Liver (tissue), 9 donors: Measurements from ENCODE around the gene WWOX. TPM values are rescaled to one million over a fixed set of nuclear protein-coding genes. Genes with fewer than 3 reads are reported as not detected.

Experiments
- DNase-seq: peaks from one replicate; pipeline ENCODE4 v3.0.0-alpha.2; 2017; ENCODE audit warnings: low spot score
- H3K27ac ChIP-seq, 2 donors: one replicate each; pipeline ENCODE4 v1.7.0; 2013; ENCODE audit warnings: inconsistent platforms in 2 of 2, low read length in 2 of 2, control low read depth in 1 of 2, low read depth in 1 of 2, mild to moderate bottlenecking in 1 of 2
- H3K27me3 ChIP-seq, 4 donors: one replicate each; pipeline versions ENCODE4 v1.6.1 to v1.7.0; 2013; ENCODE audit warnings: low read length in 3 of 4, inconsistent platforms in 1 of 4, mild to moderate bottlenecking in 1 of 4, moderate library complexity in 1 of 4; ENCODE audit not compliant: control insufficient read depth in 4 of 4, insufficient read depth in 4 of 4
- H3K36me3 ChIP-seq, 4 donors: one replicate each; pipeline versions ENCODE4 v1.6.1 to v1.7.0; 2013; ENCODE audit warnings: low read length in 3 of 4, mild to moderate bottlenecking in 3 of 4, low read depth in 1 of 4, moderate library complexity in 1 of 4; ENCODE audit not compliant: control insufficient read depth in 4 of 4, insufficient read depth in 3 of 4
- H3K4me1 ChIP-seq, 4 donors: one replicate each; pipeline versions ENCODE4 v1.6.1 to v1.7.0; 2013; ENCODE audit warnings: low read length in 3 of 4, mild to moderate bottlenecking in 3 of 4, moderate library complexity in 1 of 4; ENCODE audit not compliant: control insufficient read depth in 4 of 4, insufficient read depth in 4 of 4
- H3K4me3 ChIP-seq, 3 donors: one replicate each; pipeline versions ENCODE4 v1.6.1 to v1.7.0; 2013; ENCODE audit warnings: low read length in 3 of 3, control low read depth in 1 of 3, low read depth in 1 of 3, mild to moderate bottlenecking in 1 of 3
- H3K9ac ChIP-seq, 2 donors: one replicate each; pipeline ENCODE4 v1.7.0; 2013; ENCODE audit warnings: low read length in 2 of 2, mild to moderate bottlenecking in 2 of 2, moderate library complexity in 2 of 2, control low read depth in 1 of 2, low read depth in 1 of 2
- H3K9me3 ChIP-seq, 4 donors: one replicate each; pipeline versions ENCODE4 v1.6.1 to v1.7.0; 2013; ENCODE audit warnings: low read length in 3 of 4; ENCODE audit not compliant: control insufficient read depth in 4 of 4
- EGR1 ChIP-seq, 2 donors: IDR thresholded peaks; 2 replicates each; pipeline ENCODE4 v1.6.1; 2016 to 2018; ENCODE audit warnings: antibody characterized with exemption in 2 of 2, low read depth in 2 of 2
- FOXA1 ChIP-seq: IDR thresholded peaks from 2 replicates; pipeline ENCODE4 v1.6.1; 2016; ENCODE audit warnings: antibody characterized with exemption
- FOXA2 ChIP-seq: IDR thresholded peaks from 2 replicates; pipeline ENCODE4 v1.6.1; 2016; ENCODE audit warnings: antibody characterized with exemption
- GABPA ChIP-seq, 2 donors: IDR thresholded peaks in 1 of 2; conservative IDR thresholded peaks in 1 of 2; 2 replicates each; pipeline ENCODE4 v1.6.1; 2016; ENCODE audit warnings: antibody characterized with exemption in 2 of 2, mild to moderate bottlenecking in 1 of 2, moderate library complexity in 1 of 2
- HNF4A ChIP-seq, 2 donors: conservative IDR thresholded peaks; 2 replicates each; pipeline ENCODE4 v1.6.1; 2016; ENCODE audit warnings: antibody characterized with exemption in 2 of 2, mild to moderate bottlenecking in 2 of 2
- HNF4G ChIP-seq: IDR thresholded peaks from 2 replicates; pipeline ENCODE4 v1.6.1; 2016; ENCODE audit warnings: antibody characterized with exemption
- JUND ChIP-seq, 2 donors: IDR thresholded peaks; 2 replicates each; pipeline ENCODE4 v1.6.1; 2016; ENCODE audit warnings: antibody characterized with exemption in 2 of 2
- NR2F2 ChIP-seq: IDR thresholded peaks from 2 replicates; pipeline ENCODE4 v1.6.1; 2016; ENCODE audit warnings: antibody characterized with exemption
- RAD21 ChIP-seq, 2 donors: IDR thresholded peaks; 2 replicates each; pipeline ENCODE4 v1.6.1; 2016; ENCODE audit warnings: antibody characterized with exemption in 2 of 2, mild to moderate bottlenecking in 2 of 2
- RXRA ChIP-seq, 2 donors: IDR thresholded peaks; 2 replicates each; pipeline ENCODE4 v1.6.1; 2017 to 2018; ENCODE audit warnings: antibody characterized with exemption in 2 of 2, mild to moderate bottlenecking in 1 of 2
- TAF1 ChIP-seq: conservative IDR thresholded peaks from 2 replicates; pipeline ENCODE4 v1.6.1; 2016; ENCODE audit warnings: antibody characterized with exemption, mild to moderate bottlenecking
- WGBS: extraction: QIAGEN DNeasy Blood & Tissue Kit; methylation state at CpG from one replicate; pipeline ENCODE4 v1.1.7; 2013; 5-methylcytosine and 5-hydroxymethylcytosine counted together
- polyA plus RNA-seq, 2 donors: library from polyadenylated mRNA; stranded (reverse) in 1 of 2; unstranded in 1 of 2; fragments of 200-250 nt in 1 of 2; fragments of >200 nt in 1 of 2; fragmentation: Nextera tagmentation in 1 of 2; extraction: Ambion mirVana in 1 of 2; gene quantifications; one replicate each; pipeline versions ENCODE4 v1.2.1 to v1.2.3, GENCODE V29; 2013 to 2015
- total RNA-seq, 2 donors: library from RNA; depleted of rRNA; stranded (reverse); fragments of >200 nt; gene quantifications; one replicate each; pipeline ENCODE4 v1.2.3, GENCODE V29; 2014
- TF ChIP-seq, protein P1 (sequence below): IDR thresholded peaks from 2 replicates; pipeline ENCODE4 v1.6.1; 2016; ENCODE audit warnings: antibody characterized with exemption
- TF ChIP-seq, protein P2 (sequence below): IDR thresholded peaks from 2 replicates; pipeline ENCODE4 v1.6.1; 2016; ENCODE audit warnings: antibody characterized with exemption
- TF ChIP-seq, protein P3 (sequence below): IDR thresholded peaks from 2 replicates; pipeline ENCODE4 v1.6.1; 2016; ENCODE audit warnings: antibody characterized with exemption, mild to moderate bottlenecking
- TF ChIP-seq, protein P4 (sequence below): IDR thresholded peaks from 2 replicates; pipeline ENCODE4 v1.6.1; 2016; ENCODE audit warnings: antibody characterized with exemption
- TF ChIP-seq, protein P5 (sequence below): fragments of 150-350 bp; IDR thresholded peaks from 2 replicates; pipeline ENCODE4 v1.5.1; 2017; ENCODE audit warnings: improper control_type of control experiment, low read depth, low read length; ENCODE audit not compliant: missing input control
- donor health status: healthy.
- donor health status: healthy.
- donor health status: healthy.
- donor health status: healthy.
- donor health status: healthy.

The WWOX gene
- total and polyA plus RNA-seq, 4 donors = 9.8 to 46.0 (median 15.3) TPM

DNA sequence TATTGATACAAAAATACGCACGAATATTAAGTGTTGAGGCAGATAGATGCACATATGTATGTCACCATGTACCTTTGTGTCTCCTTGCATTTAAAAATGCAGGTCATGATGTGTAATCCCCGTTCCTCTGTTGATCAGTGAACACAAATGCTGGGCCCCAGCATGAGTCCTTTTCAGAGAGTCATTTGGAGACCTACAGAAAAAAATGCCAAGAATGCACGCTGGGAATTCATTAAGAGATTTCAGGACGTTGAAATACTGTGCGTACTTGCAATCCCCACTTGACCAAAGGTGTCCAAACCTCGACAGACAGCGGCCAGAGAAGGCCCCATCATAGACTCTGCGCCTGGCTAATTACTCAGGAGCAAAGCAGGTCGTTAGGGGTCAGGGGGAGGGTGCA lies 1005.1 kb downstream of the WWOX start:
- WGBS = 87% methylated on average over 10 of the region's 10 CpGs
- no peaks in the 10 kb centered on the region for H3K9me3 ChIP-seq
- H3K4me3 ChIP-seq = no peak overlapping the region
- no peaks in the 10 kb centered on the region for H3K27me3 ChIP-seq
- no peak for DNase-seq
- no peaks in the 10 kb centered on the region for H3K36me3 ChIP-seq
- H3K4me1 ChIP-seq = no peaks in the 10 kb centered on the region
- no peak overlapping the region for H3K9ac ChIP-seq
- TF ChIP-seq GABPA (IDR thresholded peaks at IDR 0.05 in 1 of 2, conservative IDR thresholded peaks at IDR 0.05 in 1 of 2) (no peak), NR2F2 (no peak), TAF1 (no peak), JUND (IDR thresholded peaks at IDR 0.05) (no peak), EGR1 (IDR thresholded peaks at IDR 0.05; ENCODE audit: low read depth in 2 of 2) (no peak), RAD21 (IDR thresholded peaks at IDR 0.05) (no peak), RXRA (IDR thresholded peaks at IDR 0.05) (no peak), HNF4G (no peak), FOXA2 (no peak), HNF4A (conservative IDR thresholded peaks at IDR 0.05) (no peak), FOXA1 (no peak)
- TF ChIP-seq, protein P1, sequence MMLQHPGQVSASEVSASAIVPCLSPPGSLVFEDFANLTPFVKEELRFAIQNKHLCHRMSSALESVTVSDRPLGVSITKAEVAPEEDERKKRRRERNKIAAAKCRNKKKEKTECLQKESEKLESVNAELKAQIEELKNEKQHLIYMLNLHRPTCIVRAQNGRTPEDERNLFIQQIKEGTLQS = no peak
- TF ChIP-seq, protein P2, sequence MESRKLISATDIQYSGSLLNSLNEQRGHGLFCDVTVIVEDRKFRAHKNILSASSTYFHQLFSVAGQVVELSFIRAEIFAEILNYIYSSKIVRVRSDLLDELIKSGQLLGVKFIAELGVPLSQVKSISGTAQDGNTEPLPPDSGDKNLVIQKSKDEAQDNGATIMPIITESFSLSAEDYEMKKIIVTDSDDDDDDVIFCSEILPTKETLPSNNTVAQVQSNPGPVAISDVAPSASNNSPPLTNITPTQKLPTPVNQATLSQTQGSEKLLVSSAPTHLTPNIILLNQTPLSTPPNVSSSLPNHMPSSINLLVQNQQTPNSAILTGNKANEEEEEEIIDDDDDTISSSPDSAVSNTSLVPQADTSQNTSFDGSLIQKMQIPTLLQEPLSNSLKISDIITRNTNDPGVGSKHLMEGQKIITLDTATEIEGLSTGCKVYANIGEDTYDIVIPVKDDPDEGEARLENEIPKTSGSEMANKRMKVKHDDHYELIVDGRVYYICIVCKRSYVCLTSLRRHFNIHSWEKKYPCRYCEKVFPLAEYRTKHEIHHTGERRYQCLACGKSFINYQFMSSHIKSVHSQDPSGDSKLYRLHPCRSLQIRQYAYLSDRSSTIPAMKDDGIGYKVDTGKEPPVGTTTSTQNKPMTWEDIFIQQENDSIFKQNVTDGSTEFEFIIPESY = no peak
- TF ChIP-seq, protein P3, sequence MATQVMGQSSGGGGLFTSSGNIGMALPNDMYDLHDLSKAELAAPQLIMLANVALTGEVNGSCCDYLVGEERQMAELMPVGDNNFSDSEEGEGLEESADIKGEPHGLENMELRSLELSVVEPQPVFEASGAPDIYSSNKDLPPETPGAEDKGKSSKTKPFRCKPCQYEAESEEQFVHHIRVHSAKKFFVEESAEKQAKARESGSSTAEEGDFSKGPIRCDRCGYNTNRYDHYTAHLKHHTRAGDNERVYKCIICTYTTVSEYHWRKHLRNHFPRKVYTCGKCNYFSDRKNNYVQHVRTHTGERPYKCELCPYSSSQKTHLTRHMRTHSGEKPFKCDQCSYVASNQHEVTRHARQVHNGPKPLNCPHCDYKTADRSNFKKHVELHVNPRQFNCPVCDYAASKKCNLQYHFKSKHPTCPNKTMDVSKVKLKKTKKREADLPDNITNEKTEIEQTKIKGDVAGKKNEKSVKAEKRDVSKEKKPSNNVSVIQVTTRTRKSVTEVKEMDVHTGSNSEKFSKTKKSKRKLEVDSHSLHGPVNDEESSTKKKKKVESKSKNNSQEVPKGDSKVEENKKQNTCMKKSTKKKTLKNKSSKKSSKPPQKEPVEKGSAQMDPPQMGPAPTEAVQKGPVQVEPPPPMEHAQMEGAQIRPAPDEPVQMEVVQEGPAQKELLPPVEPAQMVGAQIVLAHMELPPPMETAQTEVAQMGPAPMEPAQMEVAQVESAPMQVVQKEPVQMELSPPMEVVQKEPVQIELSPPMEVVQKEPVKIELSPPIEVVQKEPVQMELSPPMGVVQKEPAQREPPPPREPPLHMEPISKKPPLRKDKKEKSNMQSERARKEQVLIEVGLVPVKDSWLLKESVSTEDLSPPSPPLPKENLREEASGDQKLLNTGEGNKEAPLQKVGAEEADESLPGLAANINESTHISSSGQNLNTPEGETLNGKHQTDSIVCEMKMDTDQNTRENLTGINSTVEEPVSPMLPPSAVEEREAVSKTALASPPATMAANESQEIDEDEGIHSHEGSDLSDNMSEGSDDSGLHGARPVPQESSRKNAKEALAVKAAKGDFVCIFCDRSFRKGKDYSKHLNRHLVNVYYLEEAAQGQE = no peak
- TF ChIP-seq, protein P4, sequence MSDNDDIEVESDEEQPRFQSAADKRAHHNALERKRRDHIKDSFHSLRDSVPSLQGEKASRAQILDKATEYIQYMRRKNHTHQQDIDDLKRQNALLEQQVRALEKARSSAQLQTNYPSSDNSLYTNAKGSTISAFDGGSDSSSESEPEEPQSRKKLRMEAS = no peak
- TF ChIP-seq, protein P5, sequence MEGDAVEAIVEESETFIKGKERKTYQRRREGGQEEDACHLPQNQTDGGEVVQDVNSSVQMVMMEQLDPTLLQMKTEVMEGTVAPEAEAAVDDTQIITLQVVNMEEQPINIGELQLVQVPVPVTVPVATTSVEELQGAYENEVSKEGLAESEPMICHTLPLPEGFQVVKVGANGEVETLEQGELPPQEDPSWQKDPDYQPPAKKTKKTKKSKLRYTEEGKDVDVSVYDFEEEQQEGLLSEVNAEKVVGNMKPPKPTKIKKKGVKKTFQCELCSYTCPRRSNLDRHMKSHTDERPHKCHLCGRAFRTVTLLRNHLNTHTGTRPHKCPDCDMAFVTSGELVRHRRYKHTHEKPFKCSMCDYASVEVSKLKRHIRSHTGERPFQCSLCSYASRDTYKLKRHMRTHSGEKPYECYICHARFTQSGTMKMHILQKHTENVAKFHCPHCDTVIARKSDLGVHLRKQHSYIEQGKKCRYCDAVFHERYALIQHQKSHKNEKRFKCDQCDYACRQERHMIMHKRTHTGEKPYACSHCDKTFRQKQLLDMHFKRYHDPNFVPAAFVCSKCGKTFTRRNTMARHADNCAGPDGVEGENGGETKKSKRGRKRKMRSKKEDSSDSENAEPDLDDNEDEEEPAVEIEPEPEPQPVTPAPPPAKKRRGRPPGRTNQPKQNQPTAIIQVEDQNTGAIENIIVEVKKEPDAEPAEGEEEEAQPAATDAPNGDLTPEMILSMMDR = no peak
- no peak overlapping the region for H3K27ac ChIP-seq

DNA sequence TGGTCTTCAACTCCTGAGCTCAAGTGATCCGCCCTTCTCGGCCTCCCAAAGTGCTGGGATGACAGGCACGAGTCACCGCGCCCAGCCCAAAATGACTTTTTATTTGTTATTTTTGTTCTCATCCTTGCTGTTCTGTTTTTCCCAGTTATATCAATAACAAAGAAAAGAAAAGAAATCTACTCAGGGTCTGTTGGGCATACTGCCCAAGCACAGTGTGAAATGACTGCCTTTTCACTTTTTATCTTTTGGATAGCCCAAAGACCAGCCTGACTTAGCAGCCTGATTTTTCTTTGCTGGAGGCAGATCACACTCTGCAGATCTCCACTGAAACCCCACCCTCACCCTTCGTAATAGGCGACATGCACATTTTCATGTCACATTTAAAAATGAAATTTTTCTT lies 1007.8 kb downstream of the WWOX start:
- DNase-seq = no peak
- Histone ChIP-seq H3K9ac (no peak overlapping the region), H3K27ac (no peak overlapping the region), H3K4me1 (no peaks in the 10 kb centered on the region), H3K27me3 (no peaks in the 10 kb centered on the region), H3K9me3 (no peaks in the 10 kb centered on the region), H3K36me3 (no peaks in the 10 kb centered on the region), H3K4me3 (no peak overlapping the region)
- 96% methylated on average over 7 of the region's 7 CpGs for WGBS
- TF ChIP-seq NR2F2 (no peak), HNF4G (no peak), EGR1 (IDR thresholded peaks at IDR 0.05; ENCODE audit: low read depth in 2 of 2) (no peak)
- TF ChIP-seq, protein P5 = no peak
